ENCODE data around the gene FAM180A. TPM values are rescaled to one million over a fixed set of nuclear protein-coding genes. Genes with fewer than 3 reads are reported as not detected.

Gene FAM180A
- total and polyA plus RNA-seq, 4 donors = 0.19 to 10.5 (median 5.6) TPM

GRCh38 chr7:135763261-135763660 is 14.6 kb upstream of the FAM180A start:
- WGBS = 80% methylated on average over 2 of the region's 2 CpGs

More at GRCh38 chr7:135763261-135763660, 14.6 kb upstream of the FAM180A start:
- Histone ChIP-seq H3K9ac (ENCODE audit: low read depth in 1 of 2, low read length in 2 of 2) (no peak overlapping the region), H3K36me3 (ENCODE audit: control insufficient read depth in 4 of 4, insufficient read depth in 3 of 4, low read depth in 1 of 4, low read length in 3 of 4) (no peaks in the 10 kb centered on the region), H3K9me3 (ENCODE audit: control insufficient read depth in 4 of 4, low read length in 3 of 4) (no peaks in the 10 kb centered on the region), H3K27ac (ENCODE audit: low read depth in 1 of 2, low read length in 2 of 2) (no peak overlapping the region), H3K27me3 (ENCODE audit: control insufficient read depth in 4 of 4, insufficient read depth in 4 of 4, low read length in 3 of 4) (peaks cover 0 to 8% (median 0%) of the 10 kb centered on the region in 4 donors), H3K4me1 (ENCODE audit: control insufficient read depth in 4 of 4, insufficient read depth in 4 of 4, low read length in 3 of 4) (no peaks in the 10 kb centered on the region), H3K4me3 (ENCODE audit: low read depth in 1 of 3, low read length in 3 of 3) (no peak overlapping the region)
- TF ChIP-seq GABPA (IDR thresholded peaks at IDR 0.05 in 1 of 2, conservative IDR thresholded peaks at IDR 0.05 in 1 of 2) (no peak), SP1 (IDR thresholded peaks at IDR 0.05) (no peak), YY1 (IDR thresholded peaks at IDR 0.05) (no peak), HNF4G (IDR thresholded peaks at IDR 0.05) (no peak), FOXA2 (IDR thresholded peaks at IDR 0.05) (no peak), RAD21 (IDR thresholded peaks at IDR 0.05) (no peak), HNF4A (conservative IDR thresholded peaks at IDR 0.05) (no peak), RXRA (IDR thresholded peaks at IDR 0.05) (no peak), JUND (IDR thresholded peaks at IDR 0.05) (no peak), FOXA1 (IDR thresholded peaks at IDR 0.05) (no peak), TAF1 (conservative IDR thresholded peaks at IDR 0.05) (no peak), EGR1 (IDR thresholded peaks at IDR 0.05; ENCODE audit: low read depth in 2 of 2) (no peak), NR2F2 (IDR thresholded peaks at IDR 0.05) (no peak), REST (IDR thresholded peaks at IDR 0.05) (no peak)
- TF ChIP-seq, protein P1, sequence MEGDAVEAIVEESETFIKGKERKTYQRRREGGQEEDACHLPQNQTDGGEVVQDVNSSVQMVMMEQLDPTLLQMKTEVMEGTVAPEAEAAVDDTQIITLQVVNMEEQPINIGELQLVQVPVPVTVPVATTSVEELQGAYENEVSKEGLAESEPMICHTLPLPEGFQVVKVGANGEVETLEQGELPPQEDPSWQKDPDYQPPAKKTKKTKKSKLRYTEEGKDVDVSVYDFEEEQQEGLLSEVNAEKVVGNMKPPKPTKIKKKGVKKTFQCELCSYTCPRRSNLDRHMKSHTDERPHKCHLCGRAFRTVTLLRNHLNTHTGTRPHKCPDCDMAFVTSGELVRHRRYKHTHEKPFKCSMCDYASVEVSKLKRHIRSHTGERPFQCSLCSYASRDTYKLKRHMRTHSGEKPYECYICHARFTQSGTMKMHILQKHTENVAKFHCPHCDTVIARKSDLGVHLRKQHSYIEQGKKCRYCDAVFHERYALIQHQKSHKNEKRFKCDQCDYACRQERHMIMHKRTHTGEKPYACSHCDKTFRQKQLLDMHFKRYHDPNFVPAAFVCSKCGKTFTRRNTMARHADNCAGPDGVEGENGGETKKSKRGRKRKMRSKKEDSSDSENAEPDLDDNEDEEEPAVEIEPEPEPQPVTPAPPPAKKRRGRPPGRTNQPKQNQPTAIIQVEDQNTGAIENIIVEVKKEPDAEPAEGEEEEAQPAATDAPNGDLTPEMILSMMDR (IDR thresholded peaks at IDR 0.05; ENCODE audit: low read depth, low read length, missing input control) = no peak
- TF ChIP-seq, protein P2, sequence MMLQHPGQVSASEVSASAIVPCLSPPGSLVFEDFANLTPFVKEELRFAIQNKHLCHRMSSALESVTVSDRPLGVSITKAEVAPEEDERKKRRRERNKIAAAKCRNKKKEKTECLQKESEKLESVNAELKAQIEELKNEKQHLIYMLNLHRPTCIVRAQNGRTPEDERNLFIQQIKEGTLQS (IDR thresholded peaks at IDR 0.05) = no peak
- TF ChIP-seq, protein P3, sequence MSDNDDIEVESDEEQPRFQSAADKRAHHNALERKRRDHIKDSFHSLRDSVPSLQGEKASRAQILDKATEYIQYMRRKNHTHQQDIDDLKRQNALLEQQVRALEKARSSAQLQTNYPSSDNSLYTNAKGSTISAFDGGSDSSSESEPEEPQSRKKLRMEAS (IDR thresholded peaks at IDR 0.05) = no peak
- TF ChIP-seq, protein P4, sequence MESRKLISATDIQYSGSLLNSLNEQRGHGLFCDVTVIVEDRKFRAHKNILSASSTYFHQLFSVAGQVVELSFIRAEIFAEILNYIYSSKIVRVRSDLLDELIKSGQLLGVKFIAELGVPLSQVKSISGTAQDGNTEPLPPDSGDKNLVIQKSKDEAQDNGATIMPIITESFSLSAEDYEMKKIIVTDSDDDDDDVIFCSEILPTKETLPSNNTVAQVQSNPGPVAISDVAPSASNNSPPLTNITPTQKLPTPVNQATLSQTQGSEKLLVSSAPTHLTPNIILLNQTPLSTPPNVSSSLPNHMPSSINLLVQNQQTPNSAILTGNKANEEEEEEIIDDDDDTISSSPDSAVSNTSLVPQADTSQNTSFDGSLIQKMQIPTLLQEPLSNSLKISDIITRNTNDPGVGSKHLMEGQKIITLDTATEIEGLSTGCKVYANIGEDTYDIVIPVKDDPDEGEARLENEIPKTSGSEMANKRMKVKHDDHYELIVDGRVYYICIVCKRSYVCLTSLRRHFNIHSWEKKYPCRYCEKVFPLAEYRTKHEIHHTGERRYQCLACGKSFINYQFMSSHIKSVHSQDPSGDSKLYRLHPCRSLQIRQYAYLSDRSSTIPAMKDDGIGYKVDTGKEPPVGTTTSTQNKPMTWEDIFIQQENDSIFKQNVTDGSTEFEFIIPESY (IDR thresholded peaks at IDR 0.05) = no peak
- DNase-seq (ENCODE audit: low spot score) = peak; percentile 31

Measured in liver (tissue), 9 donors.